CD4-positive, CD25-positive, alpha-beta regulatory T cell (primary cell): Measurements from ENCODE around the gene KCNAB3. TPM values are rescaled to one million over a fixed set of nuclear protein-coding genes. Genes with fewer than 3 reads are reported as not detected.

ENCODE experiments used
- ATAC-seq, 2 donors: fragments of 150-1000 bp; cut with Tn5 transposase; one replicate each; pipeline ENCODE4 v1.10.0; 2021; ENCODE audit warnings: low read depth in 2 of 2, moderate number of reproducible peaks in 2 of 2, moderate library complexity in 1 of 2
- DNase-seq, 3 donors: peaks; one replicate each; pipeline versions ENCODE4 v3.0.0 to v3.0.0-alpha.2; 2012 to 2022; ENCODE audit warnings: mixed read lengths in 1 of 3
- H3K27ac ChIP-seq: one replicate; pipeline ENCODE4 v1.7.0; 2013; ENCODE audit warnings: mild to moderate bottlenecking, low read length; ENCODE audit not compliant: insufficient read depth, poor library complexity, severe bottlenecking
- H3K27me3 ChIP-seq: one replicate; pipeline ENCODE4 v1.7.0; 2013; ENCODE audit warnings: low read length; ENCODE audit not compliant: control insufficient read depth, insufficient read depth
- H3K36me3 ChIP-seq: one replicate; pipeline ENCODE4 v1.7.0; 2013; ENCODE audit warnings: mild to moderate bottlenecking, low read length, moderate library complexity; ENCODE audit not compliant: control insufficient read depth, insufficient read depth
- H3K4me1 ChIP-seq: 2 replicates; pipeline ENCODE4 v1.7.0; 2013; ENCODE audit warnings: mild to moderate bottlenecking, low read length; ENCODE audit not compliant: insufficient read depth, control insufficient read depth, poor library complexity, severe bottlenecking
- H3K4me3 ChIP-seq: one replicate; pipeline ENCODE4 v1.7.0; 2013; ENCODE audit warnings: low read depth, mild to moderate bottlenecking, low read length, moderate library complexity
- H3K9me3 ChIP-seq, 2 experiments: 1 replicate in 1 of 2; 2 replicates in 1 of 2; pipeline ENCODE4 v1.7.0; 2013; ENCODE audit warnings: low read length in 2 of 2, mild to moderate bottlenecking in 1 of 2, moderate library complexity in 1 of 2; ENCODE audit not compliant: control insufficient read depth in 2 of 2
- H3K27ac Mint-ChIP-seq, 3 donors: one replicate each; pipeline ENCODE4 v1.8.0; 2020 to 2022; ENCODE audit warnings: mild to moderate bottlenecking in 3 of 3, mixed read lengths in 3 of 3, moderate library complexity in 2 of 3
- H3K27me3 Mint-ChIP-seq: one replicate; pipeline ENCODE4 v1.8.0; 2022; ENCODE audit warnings: mild to moderate bottlenecking, mixed read lengths
- H3K36me3 Mint-ChIP-seq: one replicate; pipeline ENCODE4 v1.8.0; 2020; ENCODE audit warnings: mixed read lengths
- H3K4me1 Mint-ChIP-seq, 4 donors: one replicate each; pipeline ENCODE4 v1.8.0; 2020 to 2022; ENCODE audit warnings: mixed read lengths in 4 of 4, mild to moderate bottlenecking in 1 of 4
- H3K4me3 Mint-ChIP-seq, 4 donors: one replicate each; pipeline ENCODE4 v1.8.0; 2020 to 2022; ENCODE audit warnings: mild to moderate bottlenecking in 4 of 4, mixed read lengths in 4 of 4, moderate library complexity in 3 of 4
- H3K9me3 Mint-ChIP-seq, 7 donors: one replicate each; pipeline ENCODE4 v1.8.0; 2020 to 2022; ENCODE audit warnings: mixed read lengths in 7 of 7, mild to moderate bottlenecking in 3 of 7, moderate library complexity in 2 of 7
- polyA plus RNA-seq, 4 donors: library from polyadenylated mRNA; unstranded; fragments of 300-500 nt; fragmentation: Illumina TruSeq; gene quantifications; one replicate each; pipeline ENCODE4 v1.2.3, GENCODE V29; 2021
- total RNA-seq: library from RNA; stranded (reverse); gene quantifications from one replicate; pipeline ENCODE4 v1.2.3, GENCODE V29; 2022

The KCNAB3 gene
- total and polyA plus RNA-seq, 5 donors from 2014 or later: 0.06 to 8.0 (median 0.21) TPM; not detected in 1

DNA sequence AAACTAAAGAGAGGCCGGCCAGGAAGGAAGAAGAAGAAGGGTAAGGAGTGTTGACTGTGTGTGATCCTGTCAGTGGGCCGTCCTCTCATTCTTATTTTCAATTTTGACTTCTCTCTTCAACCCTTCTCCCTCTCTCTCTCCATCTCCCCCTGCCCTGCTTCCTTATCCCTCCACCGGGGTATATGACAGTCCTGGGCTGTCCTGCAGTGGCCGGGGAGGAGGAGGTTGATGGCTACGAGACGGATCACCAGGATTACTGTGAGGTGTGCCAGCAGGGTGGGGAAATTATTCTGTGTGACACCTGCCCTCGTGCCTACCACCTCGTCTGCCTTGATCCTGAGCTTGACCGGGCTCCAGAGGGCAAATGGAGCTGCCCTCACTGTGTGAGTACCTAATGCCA is 35.4 kb downstream of the KCNAB3 start:
- Mint-ChIP-seq H3K36me3 (peaks cover 53% of the 10 kb centered on the region), H3K27ac (peak overlapping the region in 2 of 3 donors; percentile 41 to 79), H3K9me3 (no peaks in the 10 kb centered on the region), H3K4me1 (peaks cover 7 to 28% (median 20%) of the 10 kb centered on the region in 4 donors), H3K27me3 (no peaks in the 10 kb centered on the region), H3K4me3 (no peak overlapping the region)
- no peak for DNase-seq
- Histone ChIP-seq H3K36me3 (peaks cover 86% of the 10 kb centered on the region), H3K9me3 (no peaks in the 10 kb centered on the region), H3K27ac (no peak overlapping the region), H3K27me3 (no peaks in the 10 kb centered on the region), H3K4me3 (no peak overlapping the region), H3K4me1 (peaks cover 8% of the 10 kb centered on the region)
- no peak for ATAC-seq

DNA sequence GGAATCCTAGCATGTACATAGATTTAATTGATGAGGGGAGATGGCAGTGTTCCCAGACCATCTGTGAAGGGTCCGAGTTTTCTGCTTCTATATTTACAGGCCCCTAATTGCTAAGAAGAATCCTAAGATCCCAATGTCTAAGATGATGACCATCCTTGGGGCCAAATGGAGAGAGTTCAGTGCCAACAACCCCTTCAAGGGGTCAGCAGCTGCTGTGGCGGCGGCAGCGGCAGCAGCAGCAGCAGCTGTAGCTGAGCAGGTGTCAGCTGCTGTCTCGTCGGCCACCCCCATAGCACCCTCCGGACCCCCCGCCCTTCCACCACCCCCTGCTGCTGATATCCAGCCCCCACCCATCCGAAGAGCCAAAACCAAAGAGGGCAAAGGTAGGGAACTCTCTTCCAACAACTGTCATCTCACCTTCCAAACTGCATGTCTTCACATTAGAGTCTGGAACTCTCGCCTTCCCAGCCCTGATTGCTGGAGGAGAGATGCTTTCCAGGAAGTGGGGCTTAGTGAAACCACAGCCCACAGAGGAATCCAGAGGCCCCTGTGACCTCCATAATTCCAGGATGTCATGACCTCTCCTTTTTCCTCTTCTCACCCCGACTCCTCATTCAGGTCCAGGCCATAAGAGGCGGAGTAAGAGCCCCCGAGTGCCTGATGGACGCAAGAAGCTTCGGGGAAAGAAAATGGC is 36.3 kb downstream of the KCNAB3 start:
- Mint-ChIP-seq H3K27me3 (no peaks in the 10 kb centered on the region), H3K27ac (peak overlapping the region in 2 of 3 donors; percentile 41 to 59), H3K4me3 (no peak overlapping the region), H3K4me1 (peaks cover 7 to 28% (median 21%) of the 10 kb centered on the region in 4 donors), H3K36me3 (peaks cover 45% of the 10 kb centered on the region), H3K9me3 (no peaks in the 10 kb centered on the region)
- Histone ChIP-seq H3K4me1 (peaks cover 16% of the 10 kb centered on the region), H3K4me3 (no peak overlapping the region), H3K27me3 (no peaks in the 10 kb centered on the region), H3K27ac (no peak overlapping the region), H3K36me3 (peaks cover 77% of the 10 kb centered on the region), H3K9me3 (no peaks in the 10 kb centered on the region)
- no peak for DNase-seq
- no peak for ATAC-seq

DNA sequence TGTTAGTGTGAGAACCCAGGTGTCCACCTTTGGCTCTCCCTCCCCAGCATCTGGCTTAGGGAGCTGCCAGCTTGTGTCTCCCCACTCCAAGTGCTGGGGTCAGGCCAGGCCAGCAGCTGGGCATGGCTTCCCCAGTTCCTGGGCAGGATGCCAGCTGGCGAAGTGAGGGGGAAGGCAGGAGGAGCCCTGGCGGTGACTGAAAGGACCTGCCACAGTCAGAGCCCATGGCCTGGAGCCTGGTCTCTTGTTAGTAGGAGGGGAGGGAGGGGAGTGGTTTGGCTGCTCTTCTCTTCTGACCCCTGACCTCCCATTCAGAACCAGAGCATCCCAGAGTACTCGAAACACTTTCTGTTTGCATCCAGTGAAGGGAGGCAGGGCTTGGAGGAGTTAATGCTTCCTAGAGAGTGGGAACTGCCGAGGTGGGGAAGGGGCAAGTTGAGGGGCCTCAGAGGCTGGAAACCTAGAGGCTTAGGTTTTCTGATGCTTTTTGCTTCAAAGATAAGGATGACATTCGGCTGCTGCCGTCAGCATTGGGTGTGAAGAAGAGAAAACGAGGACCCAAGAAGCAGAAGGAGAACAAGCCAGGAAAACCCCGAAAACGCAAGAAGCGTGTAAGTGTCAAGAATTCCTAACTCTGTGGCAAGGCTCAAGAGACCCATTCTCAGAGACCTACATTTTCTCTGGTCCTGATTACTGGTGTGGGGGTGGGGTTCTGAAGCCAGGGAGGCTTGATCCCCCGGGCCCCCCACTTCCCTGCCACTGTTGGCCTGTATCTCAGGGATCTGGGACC is 40.3 kb downstream of the KCNAB3 start:
- H3K4me1 ChIP-seq: peaks cover 41% of the 10 kb centered on the region
- H3K27ac ChIP-seq: no peak overlapping the region
- H3K27me3 ChIP-seq: no peaks in the 10 kb centered on the region
- Mint-ChIP-seq H3K27ac (peak overlapping the region in 1 of 3 donors; percentile 62), H3K27me3 (peaks cover 7% of the 10 kb centered on the region), H3K4me3 (peak overlapping the region in 1 of 4 donors; percentile 43), H3K36me3 (peaks cover 21% of the 10 kb centered on the region), H3K4me1 (peaks cover 0 to 24% (median 11%) of the 10 kb centered on the region in 4 donors), H3K9me3 (no peaks in the 10 kb centered on the region)
- no peaks in the 10 kb centered on the region for H3K9me3 ChIP-seq
- peaks cover 42% of the 10 kb centered on the region for H3K36me3 ChIP-seq
- peak overlapping the region; percentile 87 for H3K4me3 ChIP-seq
- DNase-seq (peak in 2 of 3 donors; percentile 16 to 38), ATAC-seq (no peak)

DNA sequence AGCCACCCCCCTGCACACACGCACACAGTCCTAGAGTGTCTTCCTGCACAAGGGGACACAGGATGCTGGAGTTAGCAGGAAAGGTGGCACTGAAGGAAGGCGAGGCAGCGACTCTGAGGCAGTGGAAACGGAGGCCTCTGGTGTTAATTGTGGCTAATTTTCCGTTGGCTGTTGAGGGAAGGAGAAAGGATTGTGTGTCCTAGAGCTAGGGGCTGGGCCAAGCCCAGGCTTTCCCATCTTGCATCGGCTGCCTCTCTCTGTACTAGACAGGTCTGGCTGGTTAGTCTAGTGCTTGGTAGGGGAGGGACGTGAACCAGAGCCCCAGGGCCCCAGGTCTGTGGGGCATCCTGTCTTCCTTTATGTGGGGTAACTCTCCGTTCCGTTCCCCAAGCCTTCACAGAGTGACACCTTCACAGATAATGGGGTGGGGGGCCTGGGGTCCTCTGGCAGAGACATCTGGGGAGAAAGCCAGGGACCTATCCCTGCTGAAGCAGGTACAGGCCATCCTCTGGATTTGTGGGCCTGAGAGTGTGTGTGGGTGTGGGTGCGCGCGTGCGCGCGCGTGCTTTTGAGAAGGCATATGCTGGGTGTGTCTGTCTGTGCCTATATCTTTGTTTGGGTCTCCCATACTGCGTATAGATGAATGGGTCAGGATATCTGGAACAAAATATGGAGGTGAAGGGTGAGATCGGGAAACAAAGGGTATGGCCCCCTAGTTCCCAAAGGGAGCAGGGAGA is 41.3 kb downstream of the KCNAB3 start, which contains the start of gene CHD3:
Gene CHD3 (plus strand): TSS at position 606 of the 737 bp plus-strand sequence. CDS start 212 bp downstream, outside the sequence.
- ATAC-seq: peak; percentile 33 to 38

DNA sequence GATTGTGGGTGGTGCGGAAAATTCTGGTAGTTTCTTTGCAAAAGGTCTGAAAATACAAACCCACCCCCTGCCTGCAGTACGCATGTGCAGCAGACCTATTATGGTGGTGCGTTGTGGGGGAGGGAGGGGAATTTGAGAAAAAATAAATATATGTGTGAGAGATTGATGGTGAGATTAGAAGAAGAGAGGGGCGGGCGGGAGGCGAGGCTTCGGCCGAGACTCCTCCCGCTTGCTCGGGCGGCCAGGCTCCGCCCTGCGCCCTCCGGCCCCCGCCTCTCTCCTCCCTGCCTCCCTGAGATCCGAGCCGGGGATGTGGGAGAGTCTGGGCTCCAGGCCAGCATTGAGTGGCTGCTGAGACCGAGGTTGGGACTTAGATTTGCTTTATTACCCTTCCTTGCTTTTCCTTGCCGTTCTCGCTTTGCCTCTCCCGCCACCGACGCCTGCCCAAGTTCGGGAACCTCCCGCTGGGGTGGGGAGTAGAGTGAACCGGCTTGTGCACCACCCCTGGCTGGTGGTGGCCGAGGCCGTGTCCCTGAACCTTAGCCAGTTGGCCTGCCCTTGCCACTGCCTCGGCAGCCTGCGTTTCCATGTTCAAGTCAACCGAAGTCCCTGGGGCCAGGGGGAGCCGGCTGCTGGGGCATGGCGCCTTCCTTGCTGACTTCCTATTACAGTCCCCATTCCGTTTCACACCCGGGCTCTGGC is 42.0 kb downstream of the KCNAB3 start:
- Histone ChIP-seq H3K4me1 (peaks cover 56% of the 10 kb centered on the region), H3K4me3 (peak overlapping the region; percentile 87), H3K27ac (peak overlapping the region; percentile 82), H3K9me3 (no peaks in the 10 kb centered on the region), H3K27me3 (no peaks in the 10 kb centered on the region), H3K36me3 (peaks cover 27% of the 10 kb centered on the region)
- peaks cover 0 to 27% (median 11%) of the 10 kb centered on the region in 4 donors for H3K4me1 Mint-ChIP-seq
- DNase-seq (peak; percentile 83 to 99 (median 93)), ATAC-seq (peak; percentile 73 to 74)
- no peaks in the 10 kb centered on the region for H3K9me3 Mint-ChIP-seq
- H3K4me3 Mint-ChIP-seq: no peak overlapping the region
- no peak overlapping the region for H3K27ac Mint-ChIP-seq
- peaks cover 7% of the 10 kb centered on the region for H3K27me3 Mint-ChIP-seq
- H3K36me3 Mint-ChIP-seq: peaks cover 21% of the 10 kb centered on the region

More for the DNA sequence above, 41.3 kb downstream of the KCNAB3 start, which contains the start of gene CHD3:
- Mint-ChIP-seq H3K27ac (peak within 1 kb of the TSS in 1 of 3 donors; percentile 62), H3K9me3 (no peaks in the 10 kb centered on the region), H3K27me3 (peaks cover 7% of the 10 kb centered on the region), H3K4me1 (peaks cover 0 to 27% (median 11%) of the 10 kb centered on the region in 4 donors), H3K36me3 (peaks cover 21% of the 10 kb centered on the region), H3K4me3 (peak within 1 kb of the TSS in 1 of 4 donors; percentile 43)
- H3K27ac ChIP-seq: peak within 1 kb of the TSS; percentile 82
- H3K27me3 ChIP-seq: no peaks in the 10 kb centered on the region
- DNase-seq: peak; percentile 15 to 65 (median 51)
- H3K36me3 ChIP-seq: peaks cover 32% of the 10 kb centered on the region
- H3K9me3 ChIP-seq: no peaks in the 10 kb centered on the region
- H3K4me3 ChIP-seq: peak within 1 kb of the TSS; percentile 87
- peaks cover 49% of the 10 kb centered on the region for H3K4me1 ChIP-seq

DNA sequence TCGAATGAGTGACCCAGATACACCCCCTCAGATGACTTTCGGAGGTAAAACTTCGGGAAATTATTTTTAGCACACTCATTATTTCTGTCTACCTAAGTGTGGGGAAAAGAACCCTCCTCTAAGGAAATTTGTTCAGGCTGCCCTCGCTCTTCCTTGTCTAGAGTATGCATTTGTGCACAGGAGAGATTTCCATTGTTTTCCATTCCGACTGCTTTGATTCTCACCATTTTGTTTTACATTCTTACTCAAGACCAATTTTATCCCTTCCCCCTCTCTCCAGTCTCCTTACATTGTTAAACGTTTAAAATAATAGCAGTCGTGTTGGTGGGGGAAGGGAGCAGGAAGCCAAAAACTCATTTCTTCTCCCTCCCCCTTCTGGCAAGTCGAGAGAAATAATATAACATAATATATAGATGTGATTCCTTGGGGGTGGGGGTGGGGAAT is 42.6 kb downstream of the KCNAB3 start:
- Mint-ChIP-seq H3K27ac (no peak overlapping the region), H3K4me3 (no peak overlapping the region), H3K4me1 (peaks cover 0 to 26% (median 10%) of the 10 kb centered on the region in 4 donors), H3K9me3 (no peaks in the 10 kb centered on the region), H3K27me3 (peaks cover 7% of the 10 kb centered on the region), H3K36me3 (peaks cover 19% of the 10 kb centered on the region)
- no peaks in the 10 kb centered on the region for H3K27me3 ChIP-seq
- DNase-seq (no peak), ATAC-seq (peak; percentile 36 to 41)
- peaks cover 24% of the 10 kb centered on the region for H3K36me3 ChIP-seq
- peak overlapping the region; percentile 87 for H3K4me3 ChIP-seq
- peaks cover 62% of the 10 kb centered on the region for H3K4me1 ChIP-seq
- peak overlapping the region; percentile 82 for H3K27ac ChIP-seq
- H3K9me3 ChIP-seq: no peaks in the 10 kb centered on the region
